Trophoblast cell (in vitro differentiated cells and primary cell): ENCODE measurements around the gene ART3. TPM values are rescaled to one million over a fixed set of nuclear protein-coding genes. Genes with fewer than 3 reads are reported as not detected.
A peak's percentile ranks its signal among the peaks of the same experiment; 100 is the strongest.

Source experiments
- DNase-seq, 2 donors: peaks; one replicate each; pipeline ENCODE4 v3.0.0-alpha.2; 2016
- H2AFZ ChIP-seq: 2 replicates; pipeline ENCODE4 v1.6.1; 2013; ENCODE audit warnings: low read length, moderate library complexity, mild to moderate bottlenecking; ENCODE audit not compliant: insufficient read depth, poor library complexity
- H2AK5ac ChIP-seq: 2 replicates; pipeline ENCODE4 v1.6.1; 2013; ENCODE audit warnings: mild to moderate bottlenecking, low read length
- H2BK120ac ChIP-seq: 2 replicates; pipeline ENCODE4 v1.6.1; 2013; ENCODE audit warnings: low read length, mild to moderate bottlenecking, moderate library complexity; ENCODE audit not compliant: insufficient read depth, poor library complexity
- H2BK12ac ChIP-seq: 2 replicates; pipeline ENCODE4 v1.6.1; 2013; ENCODE audit warnings: mild to moderate bottlenecking, low read length, moderate library complexity
- H2BK5ac ChIP-seq: 2 replicates; pipeline ENCODE4 v1.6.1; 2013; ENCODE audit warnings: low read length, low read depth, moderate library complexity, mild to moderate bottlenecking; ENCODE audit not compliant: poor library complexity
- H3K14ac ChIP-seq: 2 replicates; pipeline ENCODE4 v1.6.1; 2013; ENCODE audit warnings: mild to moderate bottlenecking, low read length
- H3K18ac ChIP-seq: 2 replicates; pipeline ENCODE4 v1.6.1; 2013; ENCODE audit warnings: mild to moderate bottlenecking, low read length
- H3K23ac ChIP-seq: 2 replicates; pipeline ENCODE4 v1.6.1; 2013; ENCODE audit warnings: low read length
- H3K27ac ChIP-seq: 2 replicates; pipeline ENCODE4 v1.5.1; 2013; ENCODE audit warnings: low read depth, mild to moderate bottlenecking, inconsistent platforms, low read length, moderate library complexity
- H3K27me3 ChIP-seq: 2 replicates; pipeline ENCODE4 v1.6.1; 2013; ENCODE audit warnings: inconsistent platforms, mild to moderate bottlenecking, low read length, moderate library complexity; ENCODE audit not compliant: insufficient read depth
- H3K36me3 ChIP-seq, 2 experiments: 1 replicate in 1 of 2; 2 replicates in 1 of 2; pipeline ENCODE4 v1.6.1; 2013; ENCODE audit warnings: low read length in 2 of 2, mild to moderate bottlenecking in 2 of 2, moderate library complexity in 1 of 2; ENCODE audit not compliant: insufficient read depth in 2 of 2, control insufficient read depth in 1 of 2
- H3K4ac ChIP-seq: 2 replicates; pipeline ENCODE4 v1.6.1; 2013; ENCODE audit warnings: low read depth, mild to moderate bottlenecking, low read length, moderate library complexity
- H3K4me1 ChIP-seq, 2 experiments: 1 replicate in 1 of 2; 2 replicates in 1 of 2; pipeline ENCODE4 v1.6.1; 2013; ENCODE audit warnings: low read length in 2 of 2, mild to moderate bottlenecking in 2 of 2, moderate library complexity in 1 of 2; ENCODE audit not compliant: insufficient read depth in 2 of 2, control insufficient read depth in 1 of 2
- H3K4me2 ChIP-seq: 2 replicates; pipeline ENCODE4 v1.6.1; 2013; ENCODE audit warnings: inconsistent platforms, mild to moderate bottlenecking, low read length, moderate library complexity
- H3K4me3 ChIP-seq: 2 replicates; pipeline ENCODE4 v1.5.1; 2013; ENCODE audit warnings: mild to moderate bottlenecking, low read depth, low read length, inconsistent platforms
- H3K79me1 ChIP-seq: one replicate; pipeline ENCODE4 v1.6.1; 2013; ENCODE audit warnings: low read length
- H3K79me2 ChIP-seq: 2 replicates; pipeline ENCODE4 v1.6.1; 2013; ENCODE audit warnings: low read length, mild to moderate bottlenecking; ENCODE audit not compliant: control insufficient read depth, insufficient read depth, poor library complexity
- H3K9ac ChIP-seq: 2 replicates; pipeline ENCODE4 v1.6.1; 2013; ENCODE audit warnings: mild to moderate bottlenecking, low read length
- H3K9me3 ChIP-seq: 2 replicates; pipeline ENCODE4 v1.6.1; 2013; ENCODE audit warnings: low read depth, mild to moderate bottlenecking, control low read depth, inconsistent platforms, low read length; ENCODE audit not compliant: insufficient read depth
- H4K12ac ChIP-seq: 2 replicates; pipeline ENCODE4 v1.6.1; 2013; ENCODE audit warnings: low read depth, mild to moderate bottlenecking, low read length, moderate library complexity
- H4K8ac ChIP-seq: 2 replicates; pipeline ENCODE4 v1.6.1; 2013; ENCODE audit warnings: low read depth, mild to moderate bottlenecking, low read length, moderate library complexity
- H4K91ac ChIP-seq: one replicate; pipeline ENCODE4 v1.6.1; 2013; ENCODE audit warnings: low read depth, mild to moderate bottlenecking, low read length, moderate library complexity
- WGBS: extraction: QIAGEN DNeasy Blood & Tissue Kit; methylation state at CpG from one replicate; pipeline ENCODE4 v1.1.7; 2013; ENCODE audit warnings: missing lambda C conversion rate; ENCODE audit not compliant: insufficient read length, insufficient coverage; ENCODE audit errors: extremely low coverage; 5-methylcytosine and 5-hydroxymethylcytosine counted together
- polyA plus RNA-seq: library from polyadenylated mRNA; stranded (reverse); fragments of 200-250 nt; gene quantifications from 2 replicates; pipeline ENCODE4 v1.2.3, GENCODE V29; 2013

The ART3 gene
- polyA plus RNA-seq: not detected in 2 replicates

GRCh38 chr4:76074468-76074867, at the start of gene ART3:
Gene ART3, plus strand, starts transcription at chr4:76074709. Its CDS starts 1,181 bp downstream, at chr4:76075890.
- no peak within 1 kb of the TSS for H3K23ac ChIP-seq
- no peak within 1 kb of the TSS for H3K4ac ChIP-seq
- H2BK120ac ChIP-seq: no peak within 1 kb of the TSS
- H2BK12ac ChIP-seq: no peak within 1 kb of the TSS
- H3K9me3 ChIP-seq: no peaks in the 10 kb centered on the region
- no peak within 1 kb of the TSS for H3K9ac ChIP-seq
- no peak within 1 kb of the TSS for H3K4me2 ChIP-seq
- no peak within 1 kb of the TSS for H3K18ac ChIP-seq
- no peak within 1 kb of the TSS for H3K27ac ChIP-seq
- H3K14ac ChIP-seq: no peak within 1 kb of the TSS
- H4K12ac ChIP-seq: no peak within 1 kb of the TSS
- WGBS: no CpG with 5 or more reads among the region's 1 CpG
- no peak for DNase-seq
- H2BK5ac ChIP-seq: no peak within 1 kb of the TSS
- no peaks in the 10 kb centered on the region for H3K79me1 ChIP-seq
- no peaks in the 10 kb centered on the region for H3K79me2 ChIP-seq
- H3K27me3 ChIP-seq: no peaks in the 10 kb centered on the region
- no peak within 1 kb of the TSS for H4K91ac ChIP-seq
- no peaks in the 10 kb centered on the region for H3K4me1 ChIP-seq
- no peak within 1 kb of the TSS for H2AK5ac ChIP-seq
- H2AFZ ChIP-seq: no peak within 1 kb of the TSS
- H3K36me3 ChIP-seq: no peaks in the 10 kb centered on the region
- no peak within 1 kb of the TSS for H3K4me3 ChIP-seq
- no peak within 1 kb of the TSS for H4K8ac ChIP-seq

DNA sequence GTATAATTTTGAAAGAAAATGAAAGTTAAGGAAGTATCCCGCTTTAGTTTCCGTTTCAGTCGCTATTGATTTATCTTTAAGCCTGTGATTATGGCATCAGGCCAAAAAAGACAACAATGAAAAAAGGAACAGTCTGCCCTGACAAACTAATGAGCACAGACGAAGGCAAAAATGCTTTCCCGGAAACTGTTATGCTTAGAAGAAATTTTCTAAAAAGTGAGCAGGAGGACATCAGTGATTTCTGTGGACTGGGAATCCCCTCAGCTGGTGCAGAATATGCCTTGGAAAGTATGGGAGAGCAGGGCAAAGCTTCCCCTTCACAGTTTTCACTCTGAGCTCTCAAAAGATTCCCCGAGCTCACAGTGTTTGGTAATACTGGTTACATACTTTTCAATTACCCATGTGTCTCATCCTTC, 46.2 kb upstream of the ART3 start:
- H3K4me2 ChIP-seq: no peak overlapping the region

DNA sequence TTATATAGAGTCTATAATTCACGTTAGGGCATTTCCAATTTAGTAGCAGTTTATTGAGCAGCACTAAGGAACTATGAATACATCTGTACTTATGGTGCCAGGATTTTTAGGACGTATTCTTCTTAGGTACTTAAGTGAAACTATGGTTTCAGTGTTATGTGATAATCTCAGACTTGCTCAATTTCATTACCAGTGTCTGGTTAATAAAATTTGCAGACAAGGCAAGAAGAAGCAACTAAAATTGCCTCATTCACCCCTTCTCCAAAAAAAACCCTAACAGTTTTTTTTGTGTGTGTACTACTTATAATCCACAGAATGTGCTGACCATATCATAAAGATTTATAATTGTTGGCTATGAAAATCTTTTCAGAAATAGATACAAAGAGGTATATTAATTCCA, 45.2 kb upstream of the ART3 start:
- no peak overlapping the region for H4K91ac ChIP-seq
- no peak overlapping the region for H2BK120ac ChIP-seq
- H3K9ac ChIP-seq: no peak overlapping the region
- no peaks in the 10 kb centered on the region for H3K27me3 ChIP-seq
- H3K9me3 ChIP-seq: no peaks in the 10 kb centered on the region
- no peak overlapping the region for H3K18ac ChIP-seq
- no peak overlapping the region for H3K14ac ChIP-seq
- no peaks in the 10 kb centered on the region for H3K79me2 ChIP-seq
- H3K4ac ChIP-seq: no peak overlapping the region
- no peak overlapping the region for H3K4me2 ChIP-seq
- H2AK5ac ChIP-seq: no peak overlapping the region
- no peaks in the 10 kb centered on the region for H3K79me1 ChIP-seq
- no peaks in the 10 kb centered on the region for H3K36me3 ChIP-seq
- no peak overlapping the region for H2BK5ac ChIP-seq
- no peak overlapping the region for H3K4me3 ChIP-seq
- H4K8ac ChIP-seq: no peak overlapping the region
- H3K27ac ChIP-seq: no peak overlapping the region
- no peak overlapping the region for H2BK12ac ChIP-seq
- H3K4me1 ChIP-seq: no peaks in the 10 kb centered on the region
- no CpG with 5 or more reads among the region's 2 CpGs for WGBS
- H4K12ac ChIP-seq: no peak overlapping the region
- no peak overlapping the region for H2AFZ ChIP-seq
- H3K23ac ChIP-seq: no peak overlapping the region
- DNase-seq: no peak

More for the DNA sequence above, 46.2 kb upstream of the ART3 start:
- Histone ChIP-seq H3K18ac (no peak overlapping the region), H2BK12ac (no peak overlapping the region), H3K27me3 (no peaks in the 10 kb centered on the region), H3K14ac (no peak overlapping the region), H3K36me3 (no peaks in the 10 kb centered on the region), H4K12ac (no peak overlapping the region), H3K23ac (no peak overlapping the region), H2BK120ac (no peak overlapping the region), H2BK5ac (no peak overlapping the region), H3K4ac (no peak overlapping the region), H2AK5ac (no peak overlapping the region), H2AFZ (no peak overlapping the region), H3K27ac (no peak overlapping the region), H3K4me1 (no peaks in the 10 kb centered on the region), H3K79me1 (no peaks in the 10 kb centered on the region), H3K9me3 (no peaks in the 10 kb centered on the region), H3K79me2 (no peaks in the 10 kb centered on the region), H4K91ac (no peak overlapping the region), H3K9ac (no peak overlapping the region), H4K8ac (no peak overlapping the region), H3K4me3 (no peak overlapping the region)
- no CpG with 5 or more reads among the region's 6 CpGs for WGBS
- DNase-seq: peak in 1 of 2 donors; percentile 22

DNA sequence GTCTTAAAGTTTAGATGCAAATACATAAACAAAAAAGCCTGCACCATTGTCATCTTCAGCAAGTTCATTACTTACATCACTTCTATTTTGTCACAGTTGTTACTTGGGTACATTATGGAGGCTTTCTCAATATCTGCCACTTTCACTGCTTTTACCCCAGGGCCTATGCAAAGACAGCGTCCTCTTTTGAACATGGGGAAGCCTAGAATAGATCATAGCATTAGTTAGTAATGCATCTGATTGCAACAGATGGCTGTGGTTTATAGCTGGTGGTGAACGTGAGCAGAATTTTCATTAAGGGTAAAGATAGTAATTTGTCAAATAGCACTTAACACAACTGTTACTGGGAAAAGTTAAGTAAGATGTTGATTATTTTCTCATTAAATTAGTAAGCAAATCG, 39.4 kb upstream of the ART3 start:
- no peak overlapping the region for H3K4me2 ChIP-seq
- no peaks in the 10 kb centered on the region for H3K79me2 ChIP-seq
- no peak overlapping the region for H4K8ac ChIP-seq
- no peaks in the 10 kb centered on the region for H3K27me3 ChIP-seq
- no peak overlapping the region for H2AFZ ChIP-seq
- no peak overlapping the region for H2BK12ac ChIP-seq
- H2AK5ac ChIP-seq: no peak overlapping the region
- no peak overlapping the region for H2BK5ac ChIP-seq
- no CpG with 5 or more reads among the region's 3 CpGs for WGBS
- H3K27ac ChIP-seq: no peak overlapping the region
- H3K9me3 ChIP-seq: no peaks in the 10 kb centered on the region
- H3K14ac ChIP-seq: no peak overlapping the region
- H3K79me1 ChIP-seq: no peaks in the 10 kb centered on the region
- H2BK120ac ChIP-seq: no peak overlapping the region
- H3K4me1 ChIP-seq: no peaks in the 10 kb centered on the region
- no peak overlapping the region for H3K23ac ChIP-seq
- H3K4me3 ChIP-seq: no peak overlapping the region
- no peak overlapping the region for H3K18ac ChIP-seq
- no peak overlapping the region for H3K4ac ChIP-seq
- DNase-seq: no peak
- H4K91ac ChIP-seq: no peak overlapping the region
- no peaks in the 10 kb centered on the region for H3K36me3 ChIP-seq
- no peak overlapping the region for H3K9ac ChIP-seq
- H4K12ac ChIP-seq: no peak overlapping the region
